ENCODE data around the gene CD36.

Gene CD36

DNA sequence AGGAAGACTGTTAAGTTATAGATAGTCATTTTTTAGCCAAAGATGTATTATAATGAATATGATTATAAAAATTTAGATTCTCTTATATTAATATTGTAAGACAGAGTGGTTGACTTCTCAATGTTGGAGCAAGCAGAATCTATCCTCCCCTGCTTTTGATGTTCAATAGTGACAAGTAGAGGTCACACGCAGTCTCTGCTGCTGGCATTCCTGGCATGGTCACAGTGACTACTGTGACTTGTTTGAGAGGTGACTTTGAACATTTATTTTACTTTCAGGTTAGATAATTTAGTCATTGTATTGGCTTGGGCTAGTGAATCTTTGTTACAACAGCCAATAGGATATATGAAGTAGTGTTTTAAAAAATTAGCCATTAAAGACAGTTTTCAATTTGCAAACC, 13.7 kb upstream of the CD36 start:
- DNase-seq (ENCODE audit: low read depth) = no peak

DNA sequence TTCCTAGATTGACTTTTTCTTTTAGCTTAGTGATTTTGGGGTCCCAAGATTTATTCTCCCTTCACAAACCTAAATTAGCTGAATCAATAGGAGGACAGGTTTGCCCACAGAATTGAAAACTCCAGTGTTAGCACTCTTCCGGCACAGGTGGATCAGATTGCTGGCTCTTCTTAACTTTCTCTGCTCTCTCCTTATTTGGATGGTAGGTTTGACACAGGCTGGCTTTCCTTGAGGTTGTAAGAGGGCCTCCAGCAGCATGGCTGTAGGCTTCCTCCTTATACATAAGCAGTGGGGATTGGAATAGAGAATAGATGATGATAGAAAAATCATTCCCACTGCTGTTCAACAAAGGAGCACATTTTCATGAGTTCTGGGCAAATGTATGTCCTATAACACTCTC, 9.4 kb upstream of the CD36 start:
- DNase-seq (ENCODE audit: low read depth) = no peak

GRCh38 chr7:80630608-80631405, 7.6 kb upstream of the CD36 start:
- DNase-seq (ENCODE audit: low read depth) = no peak

GRCh38 chr7:80631421-80631820, 7.0 kb upstream of the CD36 start:
- no peak for DNase-seq (ENCODE audit: low read depth)

GRCh38 chr7:80632139-80632538, 6.3 kb upstream of the CD36 start:
- DNase-seq (ENCODE audit: low read depth) = no peak

- DNase-seq (ENCODE audit: low read depth) = no peak
These were observed 5.6 kb upstream of the CD36 start for GRCh38 chr7:80632819-80633218.

GRCh38 chr7:80634505-80634904, 3.9 kb upstream of the CD36 start:
- DNase-seq (ENCODE audit: low read depth) = no peak

- no peak for DNase-seq (ENCODE audit: low read depth)
These were observed 2.9 kb upstream of the CD36 start for GRCh38 chr7:80635533-80635932.

- DNase-seq (ENCODE audit: low read depth) = no peak
These were observed 2.4 kb upstream of the CD36 start for GRCh38 chr7:80635998-80636397.

GRCh38 chr7:80636709-80637108, 1.7 kb upstream of the CD36 start:
- DNase-seq (ENCODE audit: low read depth) = no peak

GRCh38 chr7:80637454-80637853, 988 bp upstream of the CD36 start:
- DNase-seq (ENCODE audit: low read depth) = no peak

DNA sequence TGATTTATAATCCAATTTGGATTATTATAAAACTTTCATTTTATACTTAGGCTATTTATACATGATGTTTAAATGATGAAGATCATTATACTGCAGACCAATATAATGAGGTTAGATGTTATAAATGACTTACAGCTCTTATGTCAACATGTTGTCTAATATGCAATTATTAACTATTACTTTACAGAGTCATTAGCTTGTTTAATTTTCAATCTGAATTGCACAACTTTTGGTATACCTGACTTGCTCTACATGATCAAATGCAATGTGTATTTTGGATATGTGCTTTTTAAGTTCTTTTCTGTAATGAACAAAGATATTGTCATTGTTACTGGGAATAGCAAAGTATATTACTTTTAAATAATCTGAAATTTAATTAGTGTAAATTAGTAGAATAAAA, 569 bp downstream of the CD36 start:
- DNase-seq (ENCODE audit: low read depth) = no peak

- DNase-seq (ENCODE audit: low read depth) = no peak
These were observed 2.4 kb downstream of the CD36 start for GRCh38 chr7:80640846-80641245.

- no peak for DNase-seq (ENCODE audit: low read depth)
These were observed 3.1 kb downstream of the CD36 start for GRCh38 chr7:80641548-80641947.

GRCh38 chr7:80642871-80643270, 4.4 kb downstream of the CD36 start:
- DNase-seq (ENCODE audit: low read depth) = no peak

GRCh38 chr7:80643336-80643915, 5.0 kb downstream of the CD36 start:
- no peak for DNase-seq (ENCODE audit: low read depth)

- no peak for DNase-seq (ENCODE audit: low read depth)
These were observed 5.6 kb downstream of the CD36 start for GRCh38 chr7:80644054-80644453.

DNA sequence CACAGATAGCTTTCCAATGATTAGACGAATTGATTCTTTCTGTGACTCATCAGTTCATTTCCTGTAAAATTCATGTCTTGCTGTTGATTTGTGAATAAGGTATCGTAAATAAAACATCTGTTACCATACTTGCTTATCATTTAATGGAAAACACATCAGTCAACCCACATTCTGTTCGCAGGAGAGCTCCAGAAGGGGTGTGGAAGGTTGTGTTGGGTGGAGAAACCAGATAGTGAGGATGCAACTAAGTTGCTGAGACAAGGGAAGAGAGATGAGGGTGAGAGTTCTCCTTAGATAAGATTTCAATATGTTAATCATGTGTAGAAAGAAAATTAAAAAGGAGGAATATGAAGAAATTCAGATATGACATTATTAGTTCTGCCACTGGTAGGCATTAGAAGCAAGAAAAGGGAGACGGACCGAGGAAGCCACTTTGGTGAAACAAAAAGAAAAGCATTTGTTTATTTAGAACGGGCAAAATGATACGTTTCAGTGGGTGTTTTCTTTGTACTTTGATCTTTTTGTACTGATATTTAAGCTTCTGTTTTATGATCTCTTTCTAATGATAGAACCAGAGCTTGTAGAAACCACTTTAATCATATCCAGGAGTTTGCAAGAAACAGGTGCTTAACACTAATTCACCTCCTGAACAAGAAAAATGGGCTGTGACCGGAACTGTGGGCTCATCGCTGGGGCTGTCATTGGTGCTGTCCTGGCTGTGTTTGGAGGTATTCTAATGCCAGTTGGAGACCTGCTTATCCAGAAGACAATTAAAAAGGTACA, 7.8 kb downstream of the CD36 start:
- DNase-seq (ENCODE audit: low read depth) = no peak

DNA sequence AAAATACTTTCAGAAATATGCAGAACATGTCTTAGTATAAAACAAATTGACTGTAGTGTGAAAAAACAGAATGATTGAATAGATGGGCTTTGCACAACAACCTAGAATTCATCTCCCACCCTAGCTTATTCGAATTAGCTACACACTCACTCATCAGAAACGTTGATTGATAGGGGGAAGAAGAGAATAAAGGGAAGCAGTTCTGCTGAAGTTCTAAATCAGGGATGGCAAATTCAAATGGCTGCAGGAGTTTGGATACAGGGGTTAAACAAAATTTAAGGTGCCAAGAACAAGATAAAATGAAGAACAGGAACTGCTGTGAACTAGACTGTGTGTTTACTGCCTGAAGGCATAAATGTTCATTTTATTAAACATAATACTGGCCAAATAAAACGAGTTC, 9.0 kb downstream of the CD36 start:
- DNase-seq (ENCODE audit: low read depth) = no peak

- no peak for DNase-seq (ENCODE audit: low read depth)
These were observed 9.7 kb downstream of the CD36 start for GRCh38 chr7:80648031-80648600.

DNA sequence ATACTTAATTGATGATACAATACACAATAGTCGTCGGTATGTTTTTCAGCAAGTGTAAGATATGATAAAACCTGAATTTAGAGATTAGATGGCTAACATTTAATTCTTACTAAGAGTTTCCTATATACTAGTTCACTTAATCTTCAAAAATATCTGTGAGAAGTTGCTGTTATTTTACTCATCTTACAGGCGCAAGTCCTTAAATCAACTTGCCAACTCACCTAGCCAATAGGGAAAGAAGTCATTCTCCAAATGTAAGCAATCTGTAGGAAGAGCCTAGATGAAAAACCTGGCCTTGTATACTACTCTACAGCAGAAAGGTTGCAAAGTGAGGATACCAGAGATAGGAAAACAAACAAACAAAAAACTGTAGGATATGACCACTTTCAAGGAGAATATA, 10.6 kb downstream of the CD36 start:
- no peak for DNase-seq (ENCODE audit: low read depth)

DNA sequence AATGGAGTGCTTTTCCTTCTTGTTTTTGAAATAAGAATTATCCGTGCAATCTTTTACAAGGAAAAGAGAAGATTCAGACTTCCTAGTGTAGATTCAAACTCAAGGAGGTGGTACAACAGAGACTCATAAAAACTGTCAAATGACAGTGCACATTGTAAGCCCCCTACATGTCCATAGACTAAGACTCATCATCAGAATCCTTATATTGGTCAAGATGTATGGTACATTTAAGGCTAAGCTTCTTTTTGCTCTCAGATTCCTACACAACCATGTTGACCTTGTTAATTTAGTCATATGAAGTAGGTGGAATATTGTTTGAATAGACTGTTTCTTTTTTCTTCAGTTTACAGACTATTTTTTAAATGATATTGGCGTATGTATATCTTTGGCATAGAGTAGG, 11.6 kb downstream of the CD36 start:
- DNase-seq (ENCODE audit: low read depth) = no peak

DNA sequence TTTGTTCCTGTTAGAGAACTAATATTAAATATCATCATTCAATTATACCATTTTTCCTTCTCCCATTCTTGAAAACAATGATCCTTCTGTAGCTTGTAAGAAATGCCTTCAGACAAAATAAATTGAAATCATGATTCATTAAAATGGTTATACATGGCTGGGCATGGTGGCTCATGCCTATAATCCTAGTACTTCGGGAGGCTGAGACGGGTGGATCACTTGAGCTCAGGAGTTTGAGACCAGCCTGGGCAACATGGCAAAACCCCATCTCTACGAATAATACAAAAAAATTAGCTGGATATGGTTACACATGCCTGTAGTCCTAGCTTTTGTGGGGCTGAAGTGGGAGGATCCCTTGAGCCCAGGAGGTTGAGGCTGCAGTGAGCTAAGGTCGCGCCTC, 13.0 kb downstream of the CD36 start:
- DNase-seq (ENCODE audit: low read depth) = no peak

Data from activated T-cell treated with anti-CD3 and anti-CD28 coated beads for 24 hours (primary cell).